ENCODE results near the gene TBC1D23.

DNA sequence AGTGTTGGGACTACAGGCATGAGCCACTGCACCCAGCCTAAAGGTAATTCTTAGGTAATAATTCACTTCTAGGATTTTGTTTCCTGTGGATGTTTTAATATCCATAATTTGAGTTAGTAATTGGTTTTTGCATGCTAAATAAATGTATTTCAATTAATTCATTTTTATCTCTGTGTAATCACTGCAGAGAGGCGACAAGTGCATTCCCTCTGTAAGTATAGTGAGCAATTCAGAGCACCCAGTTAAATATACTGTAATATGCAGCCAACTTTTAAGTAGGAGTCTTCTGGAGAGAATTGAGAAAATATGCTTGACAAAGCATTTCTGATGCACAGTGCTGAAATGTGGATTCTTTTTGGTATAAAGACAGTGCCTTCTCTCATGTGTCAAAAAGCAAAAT lies 5.7 kb downstream of the TBC1D23 start:
- TF ChIP-seq ZNF221 (tag by site-specific recombination; IDR thresholded peaks at IDR 0.05; ENCODE audit: borderline replicate concordance) (no peak), KLF16 (tag by site-specific recombination; IDR thresholded peaks at IDR 0.05) (no peak), ZNF274 (IDR thresholded peaks at IDR 0.05; ENCODE audit: low read length) (no peak), ZNF274 (tag by site-specific recombination; IDR thresholded peaks at IDR 0.05; ENCODE audit: borderline replicate concordance) (no peak), ZNF26 (tag by site-specific recombination; IDR thresholded peaks at IDR 0.05) (no peak), ZNF211 (tag by site-specific recombination; IDR thresholded peaks at IDR 0.05; ENCODE audit: low read depth) (no peak)
- TF ChIP-seq, protein P1, sequence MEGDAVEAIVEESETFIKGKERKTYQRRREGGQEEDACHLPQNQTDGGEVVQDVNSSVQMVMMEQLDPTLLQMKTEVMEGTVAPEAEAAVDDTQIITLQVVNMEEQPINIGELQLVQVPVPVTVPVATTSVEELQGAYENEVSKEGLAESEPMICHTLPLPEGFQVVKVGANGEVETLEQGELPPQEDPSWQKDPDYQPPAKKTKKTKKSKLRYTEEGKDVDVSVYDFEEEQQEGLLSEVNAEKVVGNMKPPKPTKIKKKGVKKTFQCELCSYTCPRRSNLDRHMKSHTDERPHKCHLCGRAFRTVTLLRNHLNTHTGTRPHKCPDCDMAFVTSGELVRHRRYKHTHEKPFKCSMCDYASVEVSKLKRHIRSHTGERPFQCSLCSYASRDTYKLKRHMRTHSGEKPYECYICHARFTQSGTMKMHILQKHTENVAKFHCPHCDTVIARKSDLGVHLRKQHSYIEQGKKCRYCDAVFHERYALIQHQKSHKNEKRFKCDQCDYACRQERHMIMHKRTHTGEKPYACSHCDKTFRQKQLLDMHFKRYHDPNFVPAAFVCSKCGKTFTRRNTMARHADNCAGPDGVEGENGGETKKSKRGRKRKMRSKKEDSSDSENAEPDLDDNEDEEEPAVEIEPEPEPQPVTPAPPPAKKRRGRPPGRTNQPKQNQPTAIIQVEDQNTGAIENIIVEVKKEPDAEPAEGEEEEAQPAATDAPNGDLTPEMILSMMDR (tag by site-specific recombination; IDR thresholded peaks at IDR 0.05), result no peak
- TF ChIP-seq, protein P2, sequence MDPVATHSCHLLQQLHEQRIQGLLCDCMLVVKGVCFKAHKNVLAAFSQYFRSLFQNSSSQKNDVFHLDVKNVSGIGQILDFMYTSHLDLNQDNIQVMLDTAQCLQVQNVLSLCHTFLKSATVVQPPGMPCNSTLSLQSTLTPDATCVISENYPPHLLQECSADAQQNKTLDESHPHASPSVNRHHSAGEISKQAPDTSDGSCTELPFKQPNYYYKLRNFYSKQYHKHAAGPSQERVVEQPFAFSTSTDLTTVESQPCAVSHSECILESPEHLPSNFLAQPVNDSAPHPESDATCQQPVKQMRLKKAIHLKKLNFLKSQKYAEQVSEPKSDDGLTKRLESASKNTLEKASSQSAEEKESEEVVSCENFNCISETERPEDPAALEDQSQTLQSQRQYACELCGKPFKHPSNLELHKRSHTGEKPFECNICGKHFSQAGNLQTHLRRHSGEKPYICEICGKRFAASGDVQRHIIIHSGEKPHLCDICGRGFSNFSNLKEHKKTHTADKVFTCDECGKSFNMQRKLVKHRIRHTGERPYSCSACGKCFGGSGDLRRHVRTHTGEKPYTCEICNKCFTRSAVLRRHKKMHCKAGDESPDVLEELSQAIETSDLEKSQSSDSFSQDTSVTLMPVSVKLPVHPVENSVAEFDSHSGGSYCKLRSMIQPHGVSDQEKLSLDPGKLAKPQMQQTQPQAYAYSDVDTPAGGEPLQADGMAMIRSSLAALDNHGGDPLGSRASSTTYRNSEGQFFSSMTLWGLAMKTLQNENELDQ (tag by site-specific recombination; IDR thresholded peaks at IDR 0.05; ENCODE audit: low read depth), result no peak
